GM21381 (cell line): ENCODE measurements around the gene DOK6.

ENCODE experiments used
- ATAC-seq: cut with Tn5 transposase; IDR thresholded peaks from one replicate; pipeline ENCODE4 v1.9.1; 2021; ENCODE audit warnings: mild to moderate bottlenecking, moderate library complexity; ENCODE audit not compliant: unreplicated experiment

The DOK6 gene

GRCh38 chr18:69432847-69433246, 32.2 kb downstream of the DOK6 start:
- ATAC-seq, result no peak

- ATAC-seq, result no peak
Observed at GRCh38 chr18:69435000-69435399, 34.3 kb downstream of the DOK6 start.

- no peak for ATAC-seq
Observed at GRCh38 chr18:69444221-69444620, 43.5 kb downstream of the DOK6 start.

- ATAC-seq, result no peak
Observed at GRCh38 chr18:69447886-69448285, 47.2 kb downstream of the DOK6 start.

GRCh38 chr18:69455125-69455524, 54.4 kb downstream of the DOK6 start:
- ATAC-seq, result no peak

GRCh38 chr18:69469444-69469919, 68.8 kb downstream of the DOK6 start:
- ATAC-seq, result no peak

GRCh38 chr18:69480460-69480859, 79.8 kb downstream of the DOK6 start:
- no peak for ATAC-seq

GRCh38 chr18:69483574-69483973, 82.9 kb downstream of the DOK6 start:
- no peak for ATAC-seq

- no peak for ATAC-seq
Observed at GRCh38 chr18:69484699-69485396, 84.2 kb downstream of the DOK6 start.

- ATAC-seq, result no peak
Observed at GRCh38 chr18:69487488-69488394, 87.1 kb downstream of the DOK6 start.

- no peak for ATAC-seq
Observed at GRCh38 chr18:69490072-69490471, 89.4 kb downstream of the DOK6 start.

GRCh38 chr18:69490813-69491212, 90.1 kb downstream of the DOK6 start:
- ATAC-seq, result no peak

GRCh38 chr18:69491576-69491975, 90.9 kb downstream of the DOK6 start:
- no peak for ATAC-seq

- ATAC-seq, result no peak
Observed at GRCh38 chr18:69492861-69493260, 92.2 kb downstream of the DOK6 start.

GRCh38 chr18:69494841-69495240, 94.2 kb downstream of the DOK6 start:
- ATAC-seq, result no peak

GRCh38 chr18:69495338-69495737, 94.7 kb downstream of the DOK6 start:
- ATAC-seq, result no peak

GRCh38 chr18:69495841-69496533, 95.3 kb downstream of the DOK6 start:
- no peak for ATAC-seq

GRCh38 chr18:69518989-69519388, 118.3 kb downstream of the DOK6 start:
- ATAC-seq, result no peak

GRCh38 chr18:69523582-69523981, 122.9 kb downstream of the DOK6 start:
- no peak for ATAC-seq

- no peak for ATAC-seq
Observed at GRCh38 chr18:69528435-69528834, 127.7 kb downstream of the DOK6 start.

- ATAC-seq, result no peak
Observed at GRCh38 chr18:69529151-69529550, 128.5 kb downstream of the DOK6 start.
